HFF-Myc (cell line): ENCODE data around the gene FLCN.

Source experiments
- DNase-seq: peaks from one replicate; pipeline ENCODE4 v3.0.0-alpha.2; 2011; ENCODE audit warnings: low read depth; ENCODE audit errors: extremely low read depth
- H3K4me3 ChIP-seq: replicated peaks from 2 replicates; pipeline ENCODE4 v1.5.1; 2011; ENCODE audit warnings: low read depth, mild to moderate bottlenecking, control low read depth, low read length
- CTCF ChIP-seq: IDR thresholded peaks from 2 replicates; pipeline ENCODE4 v1.5.1; 2012; ENCODE audit warnings: mild to moderate bottlenecking, low read depth, low read length, control low read depth; ENCODE audit errors: missing control alignments

The FLCN gene

GRCh38 chr17:17171186-17171585 lies 65.8 kb downstream of the FLCN start:
- no peak for TF ChIP-seq CTCF
- no peak for DNase-seq
- no peak overlapping the region for H3K4me3 ChIP-seq

GRCh38 chr17:17170346-17170985 lies 66.5 kb downstream of the FLCN start:
- no peak for DNase-seq
- no peak for TF ChIP-seq CTCF
- H3K4me3 ChIP-seq, result no peak overlapping the region

DNA sequence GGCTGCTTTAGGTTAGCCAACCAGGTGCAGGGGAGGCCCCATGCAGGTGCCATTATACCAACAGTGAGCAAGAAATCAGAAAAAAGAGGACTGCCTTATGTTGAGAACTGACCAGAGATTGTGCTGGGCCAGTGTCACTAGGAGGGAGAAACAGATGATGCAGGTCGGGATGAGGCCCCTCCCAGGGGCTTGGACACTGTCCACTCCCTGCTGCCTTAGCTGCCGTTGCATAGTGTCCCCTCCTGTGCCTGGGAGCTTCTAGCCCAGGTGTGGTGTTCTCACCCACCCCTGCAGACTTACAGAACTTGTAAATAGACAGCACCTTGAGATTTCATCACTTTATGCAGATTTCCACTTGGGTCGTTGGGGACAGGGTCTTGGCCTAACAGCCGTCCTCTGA lies 67.6 kb downstream of the FLCN start:
- TF ChIP-seq CTCF, result no peak
- no peak for DNase-seq
- H3K4me3 ChIP-seq, result no peak overlapping the region

DNA sequence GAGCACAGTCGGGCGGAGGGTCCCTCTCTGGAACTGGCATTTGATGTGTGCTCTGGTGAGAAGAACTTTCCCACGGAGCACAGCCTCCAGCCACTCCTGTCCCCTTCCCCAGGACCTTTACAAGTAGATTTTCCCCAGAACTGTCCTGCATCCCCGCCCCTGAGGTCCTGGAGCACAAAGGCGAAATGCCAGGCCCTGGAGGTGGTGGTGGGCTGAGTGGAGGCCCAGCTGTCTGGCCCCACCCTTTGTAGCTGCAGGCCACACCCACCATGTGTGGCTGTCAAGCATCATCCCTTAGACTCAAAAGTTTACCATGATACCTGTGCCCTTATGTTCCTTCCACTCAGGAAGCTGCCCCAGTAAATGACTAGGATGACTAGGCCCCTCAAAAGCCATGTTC lies 68.6 kb downstream of the FLCN start:
- no peak for TF ChIP-seq CTCF
- no peak overlapping the region for H3K4me3 ChIP-seq
- no peak for DNase-seq

DNA sequence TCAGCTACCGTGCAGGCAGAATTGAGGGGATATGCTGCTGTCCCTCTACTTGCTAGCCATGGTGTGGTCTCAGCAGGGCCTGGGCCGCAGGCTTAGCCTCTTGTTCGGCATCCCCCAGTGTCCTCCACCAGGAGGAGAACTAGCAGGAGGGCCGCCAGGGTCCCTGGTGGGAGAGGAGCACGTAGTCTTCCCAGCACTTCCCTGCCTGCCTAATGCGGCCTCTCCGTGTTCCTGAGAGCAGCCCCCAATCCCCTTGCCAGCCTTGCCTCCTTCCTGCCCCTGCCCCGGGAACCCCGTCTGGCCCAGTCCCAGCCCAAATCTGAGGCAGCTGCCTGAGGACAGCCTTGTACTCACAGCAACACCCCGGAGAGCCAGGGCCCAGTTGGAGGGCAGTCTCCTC lies 69.0 kb downstream of the FLCN start:
- no peak overlapping the region for H3K4me3 ChIP-seq
- no peak for DNase-seq
- no peak for TF ChIP-seq CTCF

- no peak for DNase-seq
- H3K4me3 ChIP-seq, result no peak overlapping the region
- TF ChIP-seq CTCF, result no peak
Measured at GRCh38 chr17:17167356-17167755, 69.6 kb downstream of the FLCN start.

DNA sequence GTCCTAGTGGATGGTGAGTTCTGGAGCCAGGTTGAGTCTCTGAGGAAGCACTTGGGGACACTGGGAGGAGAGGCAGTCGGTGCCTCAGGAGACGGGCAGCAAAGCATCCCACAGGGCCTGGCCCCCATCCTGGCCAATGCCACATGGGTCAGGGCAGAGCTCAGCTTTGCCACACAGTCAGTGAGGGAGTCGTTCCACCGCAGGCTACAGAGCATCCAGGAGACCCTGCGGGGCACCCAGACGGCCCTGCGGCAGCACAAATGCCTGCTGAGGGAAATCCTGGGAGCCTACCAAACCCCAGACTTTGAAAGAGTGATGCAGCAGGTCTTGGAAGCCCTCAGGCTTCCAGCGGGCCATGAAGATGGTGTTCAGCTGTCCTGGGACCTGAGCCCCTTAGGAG lies 70.5 kb downstream of the FLCN start:
- TF ChIP-seq CTCF, result no peak
- DNase-seq, result no peak
- H3K4me3 ChIP-seq, result no peak overlapping the region
